ENCODE measurements around the gene SULT2B1.

GRCh38 chr19:48533770-48534169 lies 18.2 kb upstream of the SULT2B1 start:
- TF ChIP-seq CTCF (IDR thresholded peaks at IDR 0.05; ENCODE audit: poor library complexity) (no peak), EZH2phosphoT487 (IDR thresholded peaks at IDR 0.05; ENCODE audit: low read depth, severe bottlenecking, unreplicated experiment) (no peak), EZH2 (IDR thresholded peaks at IDR 0.05; ENCODE audit: borderline replicate concordance) (no peak)
